K562 (cell line): ENCODE measurements around the gene MYOC. TPM values are rescaled to one million over a fixed set of nuclear protein-coding genes. Genes with fewer than 3 reads are reported as not detected.

Experiments
- ARID1B ChIP-seq: fragments of 450-650 bp; IDR thresholded peaks from 2 replicates; pipeline ENCODE4 v1.6.1; 2016; ENCODE audit warnings: antibody characterized with exemption, mild to moderate bottlenecking, inconsistent platforms
- ATF3 ChIP-seq, 2 experiments: fragments of 450-650 bp in 1 of 2; sonication (generic) in 1 of 2; formaldehyde crosslinking in 1 of 2; IDR thresholded peaks in 1 of 2; conservative IDR thresholded peaks in 1 of 2; 2 replicates each; pipeline versions ENCODE4 v1.6.1 to v1.8.1; 2016 to 2023; ENCODE audit warnings: mild to moderate bottlenecking in 2 of 2, moderate library complexity in 2 of 2, inconsistent platforms in 1 of 2, missing genetic modification reagents in 1 of 2
- MAFK ChIP-seq: IDR thresholded peaks from 2 replicates; pipeline ENCODE4 v1.6.1; 2011; ENCODE audit warnings: low read length, improper control_type of control experiment
- MTA3 ChIP-seq: fragments of 450-650 bp; formaldehyde crosslinking; IDR thresholded peaks from 2 replicates; pipeline ENCODE4 v1.6.1; 2017; ENCODE audit warnings: mild to moderate bottlenecking, borderline replicate concordance
- MYNN ChIP-seq, 2 experiments: sonication (generic); formaldehyde crosslinking in 1 of 2; IDR thresholded peaks; 2 replicates each; pipeline versions ENCODE4 v1.5.0 to v1.6.1; 2016 to 2020; ENCODE audit warnings: antibody characterized with exemption in 1 of 2, missing genetic modification reagents in 1 of 2
- NFRKB ChIP-seq: fragments of 450-650 bp; IDR thresholded peaks from 2 replicates; pipeline ENCODE4 v1.6.1; 2016; ENCODE audit warnings: low read depth
- NR3C1 ChIP-seq: sonication (generic); formaldehyde crosslinking; IDR thresholded peaks from 2 replicates; pipeline ENCODE4 v1.8.1; 2022; ENCODE audit warnings: missing genetic modification reagents
- RREB1 ChIP-seq: fragments of 250-450 bp; sonication (Bioruptor Pico); IDR thresholded peaks from 2 replicates; pipeline ENCODE4 v1.4.0; 2020
- TSHZ1 ChIP-seq: fragments of 250-450 bp; sonication (Bioruptor Pico); IDR thresholded peaks from 2 replicates; pipeline ENCODE4 v1.4.0; 2020; ENCODE audit warnings: mild to moderate bottlenecking, moderate library complexity
- USF2 ChIP-seq: sonication (generic); formaldehyde crosslinking; IDR thresholded peaks from 2 replicates; pipeline ENCODE4 v1.5.0; 2020; ENCODE audit warnings: missing genetic modification reagents
- YBX1 ChIP-seq: fragments of 450-650 bp; IDR thresholded peaks from 2 replicates; pipeline ENCODE4 v1.7.1; 2016; ENCODE audit warnings: mild to moderate bottlenecking
- ZNF561 ChIP-seq: fragments of 450-650 bp; formaldehyde crosslinking; conservative IDR thresholded peaks from 2 replicates; pipeline ENCODE4 v1.4.0; 2020; ENCODE audit warnings: mild to moderate bottlenecking, moderate library complexity
- ZNF586 ChIP-seq: fragments of 450-650 bp; formaldehyde crosslinking; conservative IDR thresholded peaks from 2 replicates; pipeline ENCODE4 v1.4.0; 2020; ENCODE audit warnings: mild to moderate bottlenecking, moderate library complexity
- polyA plus RNA-seq, 8 experiments: library from polyadenylated mRNA; depleted of rRNA in 4 of 8; stranded (reverse) in 5 of 8; unstranded in 3 of 8; fragments of >200 nt; fragmentation: Nextera tagmentation in 2 of 8; fragmentation: Illumina TruSeq in 1 of 8; extraction: Ambion mirVana in 2 of 8; extraction: Trizol in 1 of 8; gene quantifications; 2 replicates each; pipeline versions ENCODE4 v1.2.1 to v1.2.3, GENCODE V29; 2011 to 2014; ENCODE audit warnings: inconsistent platforms in 1 of 8, missing spikeins in 1 of 8
- total RNA-seq, 7 experiments: library from RNA; depleted of rRNA in 6 of 7; stranded (reverse); fragments of >200 nt in 6 of 7; fragmentation: Illumina TruSeq in 2 of 7; extraction: Trizol in 2 of 7; gene quantifications; 2 replicates each; pipeline versions ENCODE4 v1.2.1 to v1.2.3, GENCODE V29; 2011 to 2021; ENCODE audit warnings: low replicate concordance in 1 of 7
- TF ChIP-seq, protein P1 (sequence below): fragments of 450-650 bp; IDR thresholded peaks from one replicate; pipeline ENCODE4 v1.6.1; 2018; ENCODE audit warnings: mild to moderate bottlenecking, moderate library complexity; ENCODE audit not compliant: partially characterized antibody
- TF ChIP-seq, protein P2 (sequence below): fragments of 250-450 bp; sonication (Bioruptor Pico); IDR thresholded peaks from 2 replicates; pipeline ENCODE4 v1.8.0; 2022; ENCODE audit warnings: moderate library complexity, mild to moderate bottlenecking, inconsistent platforms

The MYOC gene
- total and polyA plus RNA-seq, 9 of the 15 experiments (the other 6 are each of a cell fraction or from before 2014, with no cell fraction given): not detected

GRCh38 chr1:171683870-171684269 is 31.4 kb upstream of the MYOC start (continued):
- TF ChIP-seq ATF3 (IDR thresholded peaks at IDR 0.05) (no peak), ATF3 (CRISPR knock-in tag; conservative IDR thresholded peaks at IDR 0.05) (no peak), ZNF561 (CRISPR knock-in tag) (no peak), MAFK (no peak), USF2 (no peak), MYNN (IDR thresholded peaks at IDR 0.05) (no peak), MYNN (CRISPR knock-in tag; IDR thresholded peaks at IDR 0.05) (no peak), NFRKB (no peak), ARID1B (0 out of 2 replicates have a peak, but pooled peaks have one; percentile 10), MTA3 (no peak), RREB1 (CRISPR knock-in tag) (no peak), NR3C1 (CRISPR knock-in tag) (no peak), TSHZ1 (CRISPR knock-in tag) (no peak), ZNF586 (no peak), YBX1 (no peak)
- TF ChIP-seq, protein P1, sequence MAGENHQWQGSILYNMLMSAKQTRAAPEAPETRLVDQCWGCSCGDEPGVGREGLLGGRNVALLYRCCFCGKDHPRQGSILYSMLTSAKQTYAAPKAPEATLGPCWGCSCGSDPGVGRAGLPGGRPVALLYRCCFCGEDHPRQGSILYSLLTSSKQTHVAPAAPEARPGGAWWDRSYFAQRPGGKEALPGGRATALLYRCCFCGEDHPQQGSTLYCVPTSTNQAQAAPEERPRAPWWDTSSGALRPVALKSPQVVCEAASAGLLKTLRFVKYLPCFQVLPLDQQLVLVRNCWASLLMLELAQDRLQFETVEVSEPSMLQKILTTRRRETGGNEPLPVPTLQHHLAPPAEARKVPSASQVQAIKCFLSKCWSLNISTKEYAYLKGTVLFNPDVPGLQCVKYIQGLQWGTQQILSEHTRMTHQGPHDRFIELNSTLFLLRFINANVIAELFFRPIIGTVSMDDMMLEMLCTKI: no peak
- TF ChIP-seq, protein P2, sequence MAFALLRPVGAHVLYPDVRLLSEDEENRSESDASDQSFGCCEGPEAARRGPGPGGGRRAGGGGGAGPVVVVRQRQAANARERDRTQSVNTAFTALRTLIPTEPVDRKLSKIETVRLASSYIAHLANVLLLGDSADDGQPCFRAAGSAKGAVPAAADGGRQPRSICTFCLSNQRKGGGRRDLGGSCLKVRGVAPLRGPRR (CRISPR knock-in tag): no peak
